Uterus (tissue), 4 donors: Measurements from ENCODE around the gene FES. TPM values are rescaled to one million over a fixed set of nuclear protein-coding genes. Genes with fewer than 3 reads are reported as not detected.

ENCODE experiments used
- DNase-seq, 2 donors: peaks; one replicate each; pipeline ENCODE4 v3.0.0-alpha.2; 2019 to 2020
- H3K27ac ChIP-seq, 2 donors: fragments of 200-600 bp; sonication (generic); 1 replicate in 1 of 2; 2 replicates in 1 of 2; pipeline ENCODE4 v1.5.1; 2016 to 2018
- H3K27me3 ChIP-seq, 2 donors: fragments of 200-600 bp; sonication (generic); one replicate each; pipeline ENCODE4 v1.5.1; 2018 to 2019; ENCODE audit warnings: control low read depth in 1 of 2
- H3K36me3 ChIP-seq, 2 donors: fragments of 200-600 bp; sonication (generic); one replicate each; pipeline ENCODE4 v1.5.1; 2019; ENCODE audit warnings: control low read depth in 1 of 2
- H3K4me1 ChIP-seq, 2 donors: fragments of 200-600 bp; sonication (generic); one replicate each; pipeline ENCODE4 v1.5.1; 2018 to 2019; ENCODE audit warnings: control low read depth in 1 of 2
- H3K4me3 ChIP-seq, 2 donors: fragments of 200-600 bp; sonication (generic); 1 replicate in 1 of 2; 2 replicates in 1 of 2; pipeline ENCODE4 v1.5.1; 2018 to 2019; ENCODE audit warnings: mild to moderate bottlenecking in 1 of 2
- H3K9me3 ChIP-seq, 2 donors: fragments of 200-600 bp; sonication (generic); one replicate each; pipeline ENCODE4 v1.5.1; 2019; ENCODE audit warnings: control low read depth in 1 of 2
- CTCF ChIP-seq, 4 experiments: fragments of 200-600 bp in 2 of 4; fragments of 450-650 bp in 2 of 4; sonication (generic) in 2 of 4; IDR thresholded peaks; one replicate each; pipeline ENCODE4 v1.5.1; 2016 to 2019; ENCODE audit warnings: antibody characterized with exemption in 4 of 4, mild to moderate bottlenecking in 2 of 4, moderate library complexity in 1 of 4
- POLR2A ChIP-seq, 2 donors: fragments of 450-650 bp; IDR thresholded peaks; one replicate each; pipeline ENCODE4 v1.6.1; 2016; ENCODE audit warnings: antibody characterized with exemption in 2 of 2, mild to moderate bottlenecking in 1 of 2, moderate library complexity in 1 of 2
- intact Hi-C: fragments of 100-400 bp; cut with DNase I; formaldehyde crosslinking; loops from one replicate; pipeline ENCODE4 v1.15.1; 2023; ENCODE audit warnings: low total_unique reads
- total RNA-seq, 4 donors: library from RNA; depleted of rRNA in 3 of 4; stranded (reverse); fragments of >200 nt in 3 of 4; gene quantifications; one replicate each; pipeline versions ENCODE4 v1.1.0 to v1.2.4, GENCODE V29; 2014 to 2023
- donor health status: DM: yes; HTN: yes; CAD: no.

Gene FES
- total RNA-seq, 4 donors from 2014 or later, result 4.4 to 968 (median 60.1) TPM

DNA sequence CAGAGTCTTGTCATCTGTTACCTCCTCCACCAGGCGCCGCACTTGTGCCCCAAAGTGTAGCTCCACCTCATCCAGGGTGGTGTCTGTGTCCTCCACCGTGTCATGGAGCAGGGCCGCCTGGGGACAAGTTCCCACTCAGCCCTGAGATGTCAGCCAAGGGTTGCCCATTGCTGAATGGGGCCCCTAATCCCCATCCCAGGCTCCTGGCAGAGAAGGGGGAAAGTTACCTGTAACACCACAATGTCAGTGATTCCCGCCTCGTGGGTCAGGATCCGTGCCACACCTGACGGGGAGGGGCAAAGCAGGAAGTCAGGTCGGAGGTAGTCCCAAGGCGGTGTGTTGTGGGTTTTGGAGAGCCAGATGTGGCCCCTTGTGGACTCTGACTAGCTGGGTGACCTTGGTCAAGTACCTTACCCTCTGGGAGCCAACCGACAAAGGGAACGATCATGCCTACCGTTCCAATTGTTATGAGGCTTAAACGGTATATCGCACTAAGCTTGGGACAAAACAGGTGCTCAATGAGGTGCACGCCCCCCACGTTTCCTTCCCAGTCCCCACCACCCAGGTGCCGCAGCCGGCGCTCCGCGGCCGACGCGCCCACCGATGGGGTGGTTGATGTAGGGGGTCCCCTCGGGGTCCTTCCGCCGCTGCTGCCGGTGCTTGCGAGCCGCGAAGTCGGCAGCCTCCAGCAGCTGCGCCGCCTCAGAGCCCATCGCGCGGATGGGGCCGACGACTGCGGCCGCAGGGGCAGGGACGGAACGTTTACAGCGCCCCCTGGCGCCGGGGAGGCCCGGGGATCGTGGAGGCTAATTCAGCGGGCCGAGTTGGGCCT is 47.7 kb downstream of the FES start, which contains the start of gene HDDC3:
Gene HDDC3, minus strand, starts transcription at position 722 of the 832 bp plus-strand sequence. Its CDS starts 9 bp downstream, at position 713.
- peak in 1 of 2 donors; percentile 57 for TF ChIP-seq POLR2A (IDR thresholded peaks at IDR 0.05)
- peak; percentile 87 to 96 (median 92) for TF ChIP-seq CTCF (IDR thresholded peaks at IDR 0.05)
- Histone ChIP-seq H3K4me1 (peaks cover 0 to 12% of the 10 kb centered on the region in 2 donors), H3K4me3 (peak within 1 kb of the TSS; percentile 72 to 76), H3K27ac (peak within 1 kb of the TSS; percentile 85 to 89), H3K36me3 (no peaks in the 10 kb centered on the region), H3K27me3 (no peaks in the 10 kb centered on the region), H3K9me3 (no peaks in the 10 kb centered on the region)
- intact Hi-C loops, result no loop called here
- DNase-seq, result peak; percentile 85 to 91

DNA sequence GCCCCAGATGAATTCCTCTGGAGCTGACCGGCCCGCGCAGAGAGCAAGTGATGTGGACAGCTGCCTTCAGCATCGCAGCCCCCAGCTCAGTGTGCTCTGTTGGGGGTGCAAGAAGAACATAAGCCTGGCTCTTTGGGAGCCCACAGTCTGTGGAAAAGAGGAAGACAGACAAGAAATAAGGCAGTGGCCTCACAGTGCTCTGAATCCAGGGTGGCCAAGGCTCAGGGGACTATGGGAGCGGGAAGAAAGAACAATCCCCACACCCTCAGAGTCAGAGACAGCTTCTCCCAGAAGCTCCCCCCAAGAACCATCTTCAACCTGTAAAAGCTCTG is 48.3 kb downstream of the FES start:
- Histone ChIP-seq H3K27me3 (no peaks in the 10 kb centered on the region), H3K4me3 (peak overlapping the region; percentile 72 to 76), H3K27ac (peak overlapping the region; percentile 85 to 89), H3K36me3 (no peaks in the 10 kb centered on the region), H3K9me3 (no peaks in the 10 kb centered on the region), H3K4me1 (peaks cover 0 to 12% of the 10 kb centered on the region in 2 donors)
- intact Hi-C loops, result no loop called here
- DNase-seq, result no peak
- TF ChIP-seq POLR2A (IDR thresholded peaks at IDR 0.05) (no peak), CTCF (IDR thresholded peaks at IDR 0.05) (peak in 1 of 4 experiments; percentile 5)

DNA sequence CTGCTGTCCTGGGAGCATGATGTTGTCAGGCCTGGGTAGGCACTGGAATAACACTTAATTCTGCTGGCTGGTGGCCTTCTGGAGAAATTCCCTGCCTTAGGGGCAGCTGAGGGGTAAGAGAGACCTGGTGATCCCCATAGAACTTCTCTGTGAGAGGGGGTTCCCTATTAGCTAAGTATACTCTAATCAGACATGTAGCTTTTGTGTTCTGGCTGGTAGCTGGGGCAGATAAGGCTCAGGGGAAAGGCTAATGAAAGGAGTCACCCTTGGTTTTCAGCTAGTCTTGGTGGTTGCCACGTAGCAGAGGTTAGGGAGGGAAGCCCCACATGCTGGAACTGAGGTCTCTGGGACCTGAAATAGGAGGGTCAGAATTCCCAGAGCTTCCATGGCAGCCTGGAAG is 49.0 kb downstream of the FES start:
- Histone ChIP-seq H3K4me3 (no peak overlapping the region), H3K27ac (no peak overlapping the region), H3K27me3 (no peaks in the 10 kb centered on the region), H3K4me1 (peaks cover 0 to 17% of the 10 kb centered on the region in 2 donors), H3K36me3 (no peaks in the 10 kb centered on the region), H3K9me3 (no peaks in the 10 kb centered on the region)
- no peak for TF ChIP-seq POLR2A (IDR thresholded peaks at IDR 0.05)
- TF ChIP-seq CTCF (IDR thresholded peaks at IDR 0.05), result no peak
- intact Hi-C loops, result no loop called here
- DNase-seq, result no peak

DNA sequence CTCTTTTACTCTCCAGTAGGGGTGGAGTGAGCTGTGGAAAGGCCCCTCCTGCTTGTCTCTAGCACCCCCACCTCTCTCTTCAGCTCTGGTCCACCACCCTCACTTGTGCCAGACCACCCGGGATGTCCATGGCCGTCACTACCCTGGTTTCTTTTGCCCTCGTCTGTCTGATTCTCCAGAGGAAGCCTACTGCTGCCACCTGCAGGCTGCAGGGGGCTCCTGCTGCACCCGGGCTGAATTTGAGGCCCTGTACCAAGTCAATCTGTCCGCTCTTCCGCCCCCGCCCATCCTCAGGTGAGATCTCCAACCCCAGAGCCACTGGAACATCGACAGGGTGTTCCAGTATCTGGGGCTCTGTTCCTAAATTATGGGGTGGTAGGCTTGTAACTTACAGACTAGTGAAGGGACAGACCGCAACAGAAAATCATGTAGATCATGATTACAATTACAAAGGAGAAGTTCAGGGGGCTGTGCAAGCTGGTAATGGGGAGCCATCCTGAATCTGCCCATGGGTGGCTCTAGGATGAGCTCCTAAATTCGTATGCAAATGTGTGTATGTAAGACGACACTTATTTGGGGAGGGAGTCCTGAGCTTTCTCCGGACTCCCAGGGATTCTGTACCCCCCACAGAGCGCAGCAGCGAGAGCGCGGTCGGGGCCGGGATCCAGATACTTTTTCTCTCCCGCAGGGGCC is 50.1 kb downstream of the FES start:
- peak overlapping the region; percentile 60 to 73 for H3K4me3 ChIP-seq
- H3K27me3 ChIP-seq, result no peaks in the 10 kb centered on the region
- no peaks in the 10 kb centered on the region for H3K9me3 ChIP-seq
- TF ChIP-seq CTCF (IDR thresholded peaks at IDR 0.05) (peak; percentile 77 to 89 (median 84)), POLR2A (IDR thresholded peaks at IDR 0.05) (no peak)
- peak; percentile 82 to 83 for DNase-seq
- peak overlapping the region; percentile 79 to 85 for H3K27ac ChIP-seq
- intact Hi-C loops, result no loop called here
- H3K4me1 ChIP-seq, result peaks cover 0 to 17% of the 10 kb centered on the region in 2 donors
- no peaks in the 10 kb centered on the region for H3K36me3 ChIP-seq
